Stimulated activated CD4-positive, alpha-beta T cell treated with anti-CD3 and anti-CD28 coated beads, Interleukin-4, amount 100 ng/mL, for 1 hour (primary cell): ENCODE data around the gene MAP3K20.
"Not testable (repeated sequence)": the region's sequence is repeated elsewhere in the genome, so short reads cannot be mapped to it uniquely, and the experiment has no call there.

ENCODE experiments used
- DNase-seq: peaks from one replicate; pipeline ENCODE4 v3.0.0-alpha.2; 2020

The MAP3K20 gene

GRCh38 chr2:173287594-173287993 lies 211.9 kb downstream of the MAP3K20 start:
- DNase-seq, result no peak

GRCh38 chr2:173288561-173288960 lies 212.9 kb downstream of the MAP3K20 start:
- DNase-seq, result no peak

DNA sequence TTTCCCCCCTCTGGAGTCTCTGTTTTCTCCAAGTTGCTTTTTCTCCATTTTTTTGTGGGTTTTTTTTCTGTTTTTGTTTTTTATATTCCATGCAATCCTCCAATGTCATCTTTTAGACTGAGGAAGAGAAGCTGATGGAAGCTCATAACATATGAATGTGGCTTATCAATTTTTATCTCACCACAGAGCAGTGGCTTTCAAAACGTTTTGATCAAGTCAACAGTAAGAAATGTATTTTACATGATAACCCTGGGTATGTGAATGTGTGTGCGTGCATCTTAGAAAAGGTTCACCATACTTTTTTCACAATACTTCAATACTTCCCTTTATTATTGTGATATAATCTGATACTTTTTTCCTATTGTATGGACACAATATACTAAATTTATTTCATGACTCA lies 214.4 kb downstream of the MAP3K20 start:
- DNase-seq, result no peak

GRCh38 chr2:173290518-173290917 lies 214.9 kb downstream of the MAP3K20 start:
- DNase-seq, result no peak

DNA sequence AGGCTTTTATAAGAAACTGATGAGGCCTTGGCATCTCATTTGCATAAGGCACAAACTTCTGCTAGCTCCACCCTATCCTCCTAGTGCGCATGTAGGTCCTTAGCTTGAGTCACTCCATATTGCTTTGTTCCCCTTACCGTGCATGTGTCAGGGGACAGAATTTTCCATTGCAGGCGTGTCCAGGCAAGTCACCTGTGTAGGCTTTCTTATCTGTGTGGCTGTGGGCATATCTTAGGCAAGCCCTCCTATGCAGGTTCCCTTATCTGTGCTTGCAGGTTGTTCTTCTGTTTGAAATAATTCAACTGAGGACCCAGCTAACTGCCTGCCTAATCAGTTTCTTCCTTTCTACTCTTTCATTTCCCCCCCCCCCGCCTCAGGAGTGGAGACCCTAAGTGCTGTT lies 215.8 kb downstream of the MAP3K20 start:
- no peak for DNase-seq

- no peak for DNase-seq
Observed at GRCh38 chr2:173296235-173296634, 220.6 kb downstream of the MAP3K20 start.

GRCh38 chr2:173298536-173299097 lies 223.0 kb downstream of the MAP3K20 start:
- DNase-seq, result no peak

DNA sequence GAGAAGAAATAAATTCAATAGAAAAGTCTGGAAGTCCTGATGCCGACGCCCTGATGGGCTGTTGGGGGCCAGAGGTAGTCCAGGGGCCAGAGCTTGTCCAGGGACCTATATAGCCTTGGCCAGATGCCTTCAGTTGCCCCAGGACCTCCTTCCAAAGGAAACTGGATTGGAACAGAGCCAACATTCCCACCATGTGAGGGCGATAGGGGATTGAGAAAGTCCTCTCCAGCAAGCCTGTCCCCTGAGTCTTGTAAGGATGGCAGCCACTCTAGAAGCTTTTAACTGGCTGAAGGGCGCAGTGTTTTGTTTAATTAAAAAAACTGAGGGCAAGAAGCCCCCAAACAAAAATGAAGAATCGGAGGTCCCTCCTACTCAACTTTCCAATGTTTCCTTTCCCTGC lies 224.1 kb downstream of the MAP3K20 start:
- DNase-seq, result no peak

DNA sequence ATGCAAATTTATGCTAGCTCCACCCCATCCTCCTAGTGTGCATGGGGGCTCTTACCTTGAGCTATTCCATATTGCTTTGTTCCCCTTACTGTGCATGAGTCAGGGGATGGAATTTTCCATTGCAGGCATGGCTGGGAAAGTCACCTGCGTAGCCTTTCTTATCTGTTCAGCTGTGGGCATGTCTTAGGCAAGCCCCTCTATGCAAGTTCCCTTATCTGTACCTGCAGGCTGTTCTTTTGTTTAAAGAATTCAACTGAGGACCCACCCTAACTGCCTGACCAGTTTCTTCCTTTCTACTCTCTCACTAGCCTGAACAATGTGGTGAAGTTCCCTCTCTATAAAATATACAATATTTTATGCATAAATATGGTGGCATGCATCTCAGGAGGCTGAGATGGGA lies 224.8 kb downstream of the MAP3K20 start:
- no peak for DNase-seq

GRCh38 chr2:173301549-173301948 lies 225.9 kb downstream of the MAP3K20 start:
- DNase-seq, result not testable (repeated sequence)

- DNase-seq, result no peak
Observed at GRCh38 chr2:173305303-173305702, 229.7 kb downstream of the MAP3K20 start.

GRCh38 chr2:173307293-173307692 lies 231.6 kb downstream of the MAP3K20 start:
- no peak for DNase-seq

- DNase-seq, result not testable (repeated sequence)
Observed at GRCh38 chr2:173309370-173309769, 233.7 kb downstream of the MAP3K20 start.

GRCh38 chr2:173311844-173312606 lies 236.4 kb downstream of the MAP3K20 start:
- DNase-seq, result no peak
